ENCODE data around the gene GSG1L. TPM values are rescaled to one million over a fixed set of nuclear protein-coding genes. Genes with fewer than 3 reads are reported as not detected.
A peak's percentile ranks its signal among the peaks of the same experiment; 100 is the strongest.

The GSG1L gene
- polyA plus RNA-seq, 3 donors: not detected

- H4K20me1 ChIP-seq (ENCODE audit: insufficient read depth, low read length): no peaks in the 10 kb centered on the region
- H3K79me2 ChIP-seq (ENCODE audit: insufficient read depth, low read length): no peaks in the 10 kb centered on the region
- no peak overlapping the region for H3K9ac ChIP-seq (ENCODE audit: insufficient read depth, low read length, poor library complexity, severe bottlenecking)
- H3K36me3 Mint-ChIP-seq: no peaks in the 10 kb centered on the region
- 5% methylated on average over 4 of the region's 5 CpGs for WGBS (ENCODE audit: insufficient coverage)
- no peaks in the 10 kb centered on the region for H3K4me1 ChIP-seq (ENCODE audit: control insufficient read depth in 1 of 2, insufficient read depth in 2 of 2, low read length in 2 of 2)
- intact Hi-C loops (cut with micrococcal nuclease): no loop called here
- H3K9me3 ChIP-seq (replicated peaks in 1 of 2; ENCODE audit: control insufficient read depth in 1 of 2, insufficient read depth in 1 of 2, low read length in 2 of 2): no peaks in the 10 kb centered on the region
- no peak overlapping the region for H3K4me2 ChIP-seq (replicated peaks; ENCODE audit: extremely low read depth, low read length, poor library complexity, severe bottlenecking)
- H3K36me3 ChIP-seq (replicated peaks in 1 of 2; ENCODE audit: control insufficient read depth in 1 of 2, insufficient read depth in 2 of 2, low read length in 2 of 2): no peaks in the 10 kb centered on the region
- H3K27me3 Mint-ChIP-seq (ENCODE audit: low read depth in 3 of 3): peaks cover 1 to 9% (median 6%) of the 10 kb centered on the region in 3 donors
- H3K27me3 ChIP-seq (ENCODE audit: control insufficient read depth in 2 of 2, insufficient read depth in 2 of 2, low read length in 2 of 2): no peaks in the 10 kb centered on the region
- H3K4me3 Mint-ChIP-seq: no peak overlapping the region
- no peak overlapping the region for H2AFZ ChIP-seq (ENCODE audit: insufficient read depth, low read depth, low read length, poor library complexity, severe bottlenecking)
- DNase-seq: no peak
- TF ChIP-seq, protein P1, sequence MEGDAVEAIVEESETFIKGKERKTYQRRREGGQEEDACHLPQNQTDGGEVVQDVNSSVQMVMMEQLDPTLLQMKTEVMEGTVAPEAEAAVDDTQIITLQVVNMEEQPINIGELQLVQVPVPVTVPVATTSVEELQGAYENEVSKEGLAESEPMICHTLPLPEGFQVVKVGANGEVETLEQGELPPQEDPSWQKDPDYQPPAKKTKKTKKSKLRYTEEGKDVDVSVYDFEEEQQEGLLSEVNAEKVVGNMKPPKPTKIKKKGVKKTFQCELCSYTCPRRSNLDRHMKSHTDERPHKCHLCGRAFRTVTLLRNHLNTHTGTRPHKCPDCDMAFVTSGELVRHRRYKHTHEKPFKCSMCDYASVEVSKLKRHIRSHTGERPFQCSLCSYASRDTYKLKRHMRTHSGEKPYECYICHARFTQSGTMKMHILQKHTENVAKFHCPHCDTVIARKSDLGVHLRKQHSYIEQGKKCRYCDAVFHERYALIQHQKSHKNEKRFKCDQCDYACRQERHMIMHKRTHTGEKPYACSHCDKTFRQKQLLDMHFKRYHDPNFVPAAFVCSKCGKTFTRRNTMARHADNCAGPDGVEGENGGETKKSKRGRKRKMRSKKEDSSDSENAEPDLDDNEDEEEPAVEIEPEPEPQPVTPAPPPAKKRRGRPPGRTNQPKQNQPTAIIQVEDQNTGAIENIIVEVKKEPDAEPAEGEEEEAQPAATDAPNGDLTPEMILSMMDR (IDR thresholded peaks at IDR 0.05): no peak
- H3K27ac Mint-ChIP-seq: no peak overlapping the region
- H3K4me1 Mint-ChIP-seq: no peaks in the 10 kb centered on the region
- H3K9me3 Mint-ChIP-seq: no peaks in the 10 kb centered on the region
- no peak overlapping the region for H3K4me3 ChIP-seq (replicated peaks in 1 of 3; ENCODE audit: low read depth in 2 of 3, low read length in 3 of 3)
- H3K27ac ChIP-seq (ENCODE audit: low read depth in 1 of 2, low read length in 2 of 2): no peak overlapping the region
These were observed 265.3 kb downstream of the GSG1L start for GRCh38 chr16:27798241-27798640.

DNA sequence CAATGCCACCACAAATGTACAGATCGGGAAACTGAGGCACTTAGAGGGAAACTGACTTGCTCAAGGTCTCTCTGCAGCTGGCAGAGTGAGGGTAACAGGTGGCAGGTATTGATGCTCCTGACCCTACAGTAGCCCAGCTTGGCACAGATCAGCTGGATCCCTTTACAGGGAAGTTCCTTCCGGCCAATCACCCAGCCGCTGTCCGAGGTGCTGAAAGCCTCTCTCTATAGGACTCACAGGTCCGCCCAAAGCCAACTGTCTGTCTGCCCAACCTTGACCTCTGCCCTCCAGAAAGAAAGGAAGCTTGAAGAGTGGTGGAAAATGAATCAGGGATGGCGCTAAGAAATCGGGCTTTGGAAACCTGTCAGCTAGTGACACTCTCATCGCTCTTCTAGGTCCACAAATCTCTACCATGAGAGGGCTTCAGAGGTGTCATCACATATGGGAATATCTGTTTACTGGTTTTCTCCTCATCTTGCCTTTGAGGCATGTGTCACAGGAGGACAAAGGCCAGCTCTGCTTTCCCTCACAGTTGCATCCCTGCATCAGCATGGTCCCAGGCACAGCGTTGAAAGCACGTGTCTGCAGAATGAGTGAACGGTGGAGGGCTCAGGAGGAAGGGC is 267.4 kb downstream of the GSG1L start:
- no peaks in the 10 kb centered on the region for H3K9me3 ChIP-seq (replicated peaks in 1 of 2; ENCODE audit: control insufficient read depth in 1 of 2, insufficient read depth in 1 of 2, low read length in 2 of 2)
- no peaks in the 10 kb centered on the region for H3K4me1 ChIP-seq (ENCODE audit: control insufficient read depth in 1 of 2, insufficient read depth in 2 of 2, low read length in 2 of 2)
- H2AFZ ChIP-seq (ENCODE audit: insufficient read depth, low read depth, low read length, poor library complexity, severe bottlenecking): no peak overlapping the region
- Mint-ChIP-seq H3K36me3 (no peaks in the 10 kb centered on the region), H3K4me1 (no peaks in the 10 kb centered on the region), H3K9me3 (no peaks in the 10 kb centered on the region), H3K27me3 (ENCODE audit: low read depth in 3 of 3) (peaks cover 1 to 8% (median 8%) of the 10 kb centered on the region in 3 donors), H3K4me3 (no peak overlapping the region), H3K27ac (no peak overlapping the region)
- no peak overlapping the region for H3K9ac ChIP-seq (ENCODE audit: insufficient read depth, low read length, poor library complexity, severe bottlenecking)
- H3K4me3 ChIP-seq (replicated peaks in 1 of 3; ENCODE audit: low read depth in 2 of 3, low read length in 3 of 3): no peak overlapping the region
- intact Hi-C loops (cut with micrococcal nuclease): no loop called here
- peak in 1 of 3 donors; percentile 1 for DNase-seq
- no peaks in the 10 kb centered on the region for H3K27me3 ChIP-seq (ENCODE audit: control insufficient read depth in 2 of 2, insufficient read depth in 2 of 2, low read length in 2 of 2)
- no peak overlapping the region for H3K4me2 ChIP-seq (replicated peaks; ENCODE audit: extremely low read depth, low read length, poor library complexity, severe bottlenecking)
- TF ChIP-seq, protein P1 (IDR thresholded peaks at IDR 0.05): no peak
- no peaks in the 10 kb centered on the region for H3K36me3 ChIP-seq (replicated peaks in 1 of 2; ENCODE audit: control insufficient read depth in 1 of 2, insufficient read depth in 2 of 2, low read length in 2 of 2)
- no peaks in the 10 kb centered on the region for H4K20me1 ChIP-seq (ENCODE audit: insufficient read depth, low read length)
- no peak overlapping the region for H3K27ac ChIP-seq (ENCODE audit: low read depth in 1 of 2, low read length in 2 of 2)
- no peaks in the 10 kb centered on the region for H3K79me2 ChIP-seq (ENCODE audit: insufficient read depth, low read length)
- WGBS (ENCODE audit: insufficient coverage): 39% methylated on average over 6 of the region's 11 CpGs

Measured in CD14-positive monocyte (primary cell).